Neural progenitor cell (in vitro differentiated cells): ENCODE measurements around the gene C1QTNF3.

Experiments
- EZH2 ChIP-seq: fragments of 200-600 bp; sonication (generic); IDR thresholded peaks from 2 replicates; pipeline ENCODE4 v1.6.1; 2017; ENCODE audit warnings: antibody characterized with exemption, mild to moderate bottlenecking, moderate library complexity
- EZH2phosphoT487 ChIP-seq: fragments of 200-600 bp; sonication (generic); IDR thresholded peaks from 2 replicates; pipeline ENCODE4 v1.6.1; 2017; ENCODE audit warnings: antibody characterized with exemption
- TF ChIP-seq, protein P1 (sequence below): fragments of 200-600 bp; sonication (generic); IDR thresholded peaks from 2 replicates; pipeline ENCODE4 v1.5.1; 2017; ENCODE audit warnings: antibody characterized with exemption, mild to moderate bottlenecking

- TF ChIP-seq, protein P1, sequence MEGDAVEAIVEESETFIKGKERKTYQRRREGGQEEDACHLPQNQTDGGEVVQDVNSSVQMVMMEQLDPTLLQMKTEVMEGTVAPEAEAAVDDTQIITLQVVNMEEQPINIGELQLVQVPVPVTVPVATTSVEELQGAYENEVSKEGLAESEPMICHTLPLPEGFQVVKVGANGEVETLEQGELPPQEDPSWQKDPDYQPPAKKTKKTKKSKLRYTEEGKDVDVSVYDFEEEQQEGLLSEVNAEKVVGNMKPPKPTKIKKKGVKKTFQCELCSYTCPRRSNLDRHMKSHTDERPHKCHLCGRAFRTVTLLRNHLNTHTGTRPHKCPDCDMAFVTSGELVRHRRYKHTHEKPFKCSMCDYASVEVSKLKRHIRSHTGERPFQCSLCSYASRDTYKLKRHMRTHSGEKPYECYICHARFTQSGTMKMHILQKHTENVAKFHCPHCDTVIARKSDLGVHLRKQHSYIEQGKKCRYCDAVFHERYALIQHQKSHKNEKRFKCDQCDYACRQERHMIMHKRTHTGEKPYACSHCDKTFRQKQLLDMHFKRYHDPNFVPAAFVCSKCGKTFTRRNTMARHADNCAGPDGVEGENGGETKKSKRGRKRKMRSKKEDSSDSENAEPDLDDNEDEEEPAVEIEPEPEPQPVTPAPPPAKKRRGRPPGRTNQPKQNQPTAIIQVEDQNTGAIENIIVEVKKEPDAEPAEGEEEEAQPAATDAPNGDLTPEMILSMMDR, result no peak
- no peak for TF ChIP-seq EZH2
- TF ChIP-seq EZH2phosphoT487, result no peak
Measured at GRCh38 chr5:34043099-34043876, at the start of gene C1QTNF3.
